ENCODE data around the gene FOXN4.

The FOXN4 gene

GRCh38 chr12:109304485-109304884 is 4.6 kb downstream of the FOXN4 start:
- peak; percentile 32 for DNase-seq

- no peak for DNase-seq
These were observed 6.3 kb downstream of the FOXN4 start for GRCh38 chr12:109302770-109303169.

GRCh38 chr12:109302358-109302757 is 6.7 kb downstream of the FOXN4 start:
- no peak for DNase-seq

GRCh38 chr12:109301643-109302168 is 7.4 kb downstream of the FOXN4 start:
- no peak for DNase-seq

- DNase-seq = no peak
These were observed 9.2 kb downstream of the FOXN4 start for GRCh38 chr12:109299849-109300248.

GRCh38 chr12:109296431-109296830 is 12.7 kb downstream of the FOXN4 start:
- no peak for DNase-seq

GRCh38 chr12:109295764-109296425 is 13.2 kb downstream of the FOXN4 start:
- no peak for DNase-seq

- no peak for DNase-seq
These were observed 14.7 kb downstream of the FOXN4 start for GRCh38 chr12:109294286-109294796.

GRCh38 chr12:109293106-109293505 is 16.0 kb downstream of the FOXN4 start:
- DNase-seq = no peak

GRCh38 chr12:109292342-109292711 is 16.8 kb downstream of the FOXN4 start:
- no peak for DNase-seq

GRCh38 chr12:109291521-109292341 is 17.4 kb downstream of the FOXN4 start:
- peak; percentile 96 for DNase-seq

- no peak for DNase-seq
These were observed 18.0 kb downstream of the FOXN4 start for GRCh38 chr12:109291117-109291516.

- no peak for DNase-seq
These were observed 19.0 kb downstream of the FOXN4 start for GRCh38 chr12:109290061-109290460.

- no peak for DNase-seq
These were observed 19.5 kb downstream of the FOXN4 start for GRCh38 chr12:109289551-109289950.

GRCh38 chr12:109289004-109289403 is 20.1 kb downstream of the FOXN4 start:
- no peak for DNase-seq

GRCh38 chr12:109288571-109288970 is 20.5 kb downstream of the FOXN4 start:
- no peak for DNase-seq

GRCh38 chr12:109287811-109288469 is 21.1 kb downstream of the FOXN4 start:
- no peak for DNase-seq

- no peak for DNase-seq
These were observed 21.9 kb downstream of the FOXN4 start for GRCh38 chr12:109287181-109287580.

- DNase-seq = no peak
These were observed 22.4 kb downstream of the FOXN4 start for GRCh38 chr12:109286652-109287051.

- DNase-seq = no peak
These were observed 22.8 kb downstream of the FOXN4 start for GRCh38 chr12:109286252-109286651.

GRCh38 chr12:109284392-109284791 is 24.7 kb downstream of the FOXN4 start:
- no peak for DNase-seq

GRCh38 chr12:109281452-109281851 is 27.6 kb downstream of the FOXN4 start:
- no peak for DNase-seq

- no peak for DNase-seq
These were observed 29.6 kb downstream of the FOXN4 start for GRCh38 chr12:109279525-109279924.

Data from NCI-H345 (cell line).